Measurements from ENCODE around the gene SUPT20HL2. TPM values are rescaled to one million over a fixed set of nuclear protein-coding genes. Genes with fewer than 3 reads are reported as not detected.

The SUPT20HL2 gene
- total and polyA plus RNA-seq, 3 experiments from 2014 or later, result not detected

DNA sequence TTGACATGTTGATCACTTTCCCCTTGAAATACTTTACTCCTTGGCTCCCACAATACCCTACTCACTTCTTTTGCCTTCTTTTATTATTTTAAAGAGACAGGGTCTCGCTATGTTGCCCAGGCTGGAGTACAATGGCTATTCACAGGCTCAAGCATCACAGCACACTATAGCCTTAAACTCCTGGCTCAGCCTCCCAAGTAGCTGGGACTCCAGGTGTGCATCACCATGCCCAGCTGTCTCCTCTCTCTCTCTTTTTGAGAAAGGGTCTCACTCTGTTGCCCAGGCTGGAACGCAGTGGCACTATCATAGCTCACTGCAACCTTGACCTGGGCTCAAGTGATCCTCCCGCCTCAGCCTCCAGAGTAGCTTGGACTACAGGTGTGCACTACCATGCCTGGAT lies 51.6 kb downstream of the SUPT20HL2 start:
- Histone ChIP-seq H3K27ac (ENCODE audit: low read depth, low read length) (no peak overlapping the region), H3K9me3 (ENCODE audit: low read length) (no peaks in the 10 kb centered on the region), H3K36me3 (ENCODE audit: insufficient read depth, low read length) (no peaks in the 10 kb centered on the region), H3K4me1 (ENCODE audit: insufficient read depth, low read length) (no peaks in the 10 kb centered on the region), H3K27me3 (ENCODE audit: insufficient read depth, low read length, poor library complexity, severe bottlenecking) (no peaks in the 10 kb centered on the region), H3K4me3 (ENCODE audit: low read length) (no peak overlapping the region)
- peaks cover 0 to 1% (median 0%) of the 10 kb centered on the region in 5 donors for H3K9me3 Mint-ChIP-seq
- H3K27me3 Mint-ChIP-seq, result peaks cover 3 to 15% of the 10 kb centered on the region in 2 donors
- no peak for DNase-seq
- H3K4me3 Mint-ChIP-seq, result no peak overlapping the region
- no peak overlapping the region for H3K27ac Mint-ChIP-seq
- CTCF ChIA-PET, result interaction anchor here (0.6 kb wide), 1 partner anchor 133 kb away, joined by 3 read pairs; no protein-coding TSS in a partner anchor
- POLR2A ChIA-PET, result no interaction called here
- no peaks in the 10 kb centered on the region for H3K36me3 Mint-ChIP-seq
- peaks cover 5 to 8% (median 7%) of the 10 kb centered on the region in 3 donors for H3K4me1 Mint-ChIP-seq

Other genes with a start within 250 kb of the SUPT20HL2 start
- gene ZFX, start 164.3 kb downstream of the SUPT20HL2 start, total RNA-seq, result 10 to 100 TPM; 35.5 to 36.6 TPM
- gene ZFX, start 164.3 kb downstream of the SUPT20HL2 start, polyA plus RNA-seq, result 36.7 TPM
- not detected for gene SUPT20HL1, start 46.6 kb upstream of the SUPT20HL2 start, total RNA-seq
- 0.10 TPM for gene SUPT20HL1, start 46.6 kb upstream of the SUPT20HL2 start, polyA plus RNA-seq
- 10 to 100 TPM; 26.0 to 26.4 TPM for gene PDK3, start 151.2 kb upstream of the SUPT20HL2 start, total RNA-seq
- 48.3 TPM for gene PDK3, start 151.2 kb upstream of the SUPT20HL2 start, polyA plus RNA-seq